K562 (cell line): ENCODE data around the gene MXD3. TPM values are rescaled to one million over a fixed set of nuclear protein-coding genes. Genes with fewer than 3 reads are reported as not detected.

Source experiments
- KDM5B ChIP-seq: fragments of 200-600 bp; sonication (generic); IDR thresholded peaks from 2 replicates; pipeline ENCODE4 v1.6.1; 2012; ENCODE audit warnings: low read depth, mild to moderate bottlenecking, moderate library complexity, low read length, control low read depth, inconsistent platforms; ENCODE audit not compliant: insufficient replicate concordance
- MYNN ChIP-seq, 2 experiments: sonication (generic); formaldehyde crosslinking in 1 of 2; IDR thresholded peaks; 2 replicates each; pipeline versions ENCODE4 v1.5.0 to v1.6.1; 2016 to 2020; ENCODE audit warnings: antibody characterized with exemption in 1 of 2, missing genetic modification reagents in 1 of 2
- NR3C1 ChIP-seq: sonication (generic); formaldehyde crosslinking; IDR thresholded peaks from 2 replicates; pipeline ENCODE4 v1.8.1; 2022; ENCODE audit warnings: missing genetic modification reagents
- RAD51 ChIP-seq: fragments of 450-650 bp; IDR thresholded peaks from 2 replicates; pipeline ENCODE4 v1.7.1; 2016; ENCODE audit warnings: low read depth, mild to moderate bottlenecking, borderline replicate concordance
- RBM25 ChIP-seq: fragments of 200-400 bp; formaldehyde crosslinking; IDR thresholded peaks from 2 replicates; pipeline ENCODE4 v1.6.1; 2018; ENCODE audit warnings: low read length, low read depth, moderate library complexity; ENCODE audit not compliant: severe bottlenecking
- RUNX1 ChIP-seq: sonication (generic); IDR thresholded peaks from 2 replicates; pipeline ENCODE4 v1.6.1; 2016; ENCODE audit warnings: antibody characterized with exemption, low read depth
- STAG1 ChIP-seq: sonication (generic); formaldehyde crosslinking; IDR thresholded peaks from 2 replicates; pipeline ENCODE4 v1.5.0; 2020; ENCODE audit warnings: missing genetic modification reagents, borderline replicate concordance
- ZNF57 ChIP-seq: fragments of 450-650 bp; formaldehyde crosslinking; IDR thresholded peaks from 2 replicates; pipeline ENCODE4 v1.4.0; 2020; ENCODE audit warnings: mild to moderate bottlenecking, moderate library complexity
- polyA plus RNA-seq, 8 experiments: library from polyadenylated mRNA; depleted of rRNA in 4 of 8; stranded (reverse) in 5 of 8; unstranded in 3 of 8; fragments of >200 nt; fragmentation: Nextera tagmentation in 2 of 8; fragmentation: Illumina TruSeq in 1 of 8; extraction: Ambion mirVana in 2 of 8; extraction: Trizol in 1 of 8; gene quantifications; 2 replicates each; pipeline versions ENCODE4 v1.2.1 to v1.2.3, GENCODE V29; 2011 to 2014; ENCODE audit warnings: inconsistent platforms in 1 of 8, missing spikeins in 1 of 8
- total RNA-seq, 7 experiments: library from RNA; depleted of rRNA in 6 of 7; stranded (reverse); fragments of >200 nt in 6 of 7; fragmentation: Illumina TruSeq in 2 of 7; extraction: Trizol in 2 of 7; gene quantifications; 2 replicates each; pipeline versions ENCODE4 v1.2.1 to v1.2.3, GENCODE V29; 2011 to 2021; ENCODE audit warnings: low replicate concordance in 1 of 7
- TF ChIP-seq, protein P1 (sequence below): sonication (generic); formaldehyde crosslinking; IDR thresholded peaks from 2 replicates; pipeline ENCODE4 v1.8.0; 2022; ENCODE audit warnings: mild to moderate bottlenecking, missing genetic modification reagents
- TF ChIP-seq, protein P2 (sequence below): fragments of 250-450 bp; sonication (Bioruptor Pico); IDR thresholded peaks from 2 replicates; pipeline ENCODE4 v1.8.0; 2021; ENCODE audit warnings: moderate library complexity, mild to moderate bottlenecking, inconsistent platforms
- TF ChIP-seq, protein P3 (sequence below), 2 experiments: fragments of 450-650 bp in 1 of 2; sonication (generic) in 1 of 2; formaldehyde crosslinking; conservative IDR thresholded peaks; 2 replicates each; pipeline versions ENCODE4 v1.4.0 to v1.8.1; 2020 to 2022; ENCODE audit warnings: mild to moderate bottlenecking in 1 of 2, missing genetic modification reagents in 1 of 2
- TF ChIP-seq, protein P4 (sequence below): sonication (generic); formaldehyde crosslinking; IDR thresholded peaks from 2 replicates; pipeline ENCODE4 v1.5.0; 2020; ENCODE audit warnings: missing genetic modification reagents
- TF ChIP-seq, protein P5 (sequence below): fragments of 250-450 bp; sonication (Bioruptor Pico); IDR thresholded peaks from 2 replicates; pipeline ENCODE4 v1.8.0; 2022; ENCODE audit warnings: moderate library complexity, mild to moderate bottlenecking, inconsistent platforms
- TF ChIP-seq, protein P6 (sequence below): fragments of 250-450 bp; sonication (Bioruptor Pico); IDR thresholded peaks from 2 replicates; pipeline ENCODE4 v1.5.0; 2021; ENCODE audit warnings: mild to moderate bottlenecking, borderline replicate concordance

Gene MXD3
- total and polyA plus RNA-seq, 9 of the 15 experiments (the other 6 are each of a cell fraction or from before 2014, with no cell fraction given): 0.28 to 24.8 (median 4.5) TPM

DNA sequence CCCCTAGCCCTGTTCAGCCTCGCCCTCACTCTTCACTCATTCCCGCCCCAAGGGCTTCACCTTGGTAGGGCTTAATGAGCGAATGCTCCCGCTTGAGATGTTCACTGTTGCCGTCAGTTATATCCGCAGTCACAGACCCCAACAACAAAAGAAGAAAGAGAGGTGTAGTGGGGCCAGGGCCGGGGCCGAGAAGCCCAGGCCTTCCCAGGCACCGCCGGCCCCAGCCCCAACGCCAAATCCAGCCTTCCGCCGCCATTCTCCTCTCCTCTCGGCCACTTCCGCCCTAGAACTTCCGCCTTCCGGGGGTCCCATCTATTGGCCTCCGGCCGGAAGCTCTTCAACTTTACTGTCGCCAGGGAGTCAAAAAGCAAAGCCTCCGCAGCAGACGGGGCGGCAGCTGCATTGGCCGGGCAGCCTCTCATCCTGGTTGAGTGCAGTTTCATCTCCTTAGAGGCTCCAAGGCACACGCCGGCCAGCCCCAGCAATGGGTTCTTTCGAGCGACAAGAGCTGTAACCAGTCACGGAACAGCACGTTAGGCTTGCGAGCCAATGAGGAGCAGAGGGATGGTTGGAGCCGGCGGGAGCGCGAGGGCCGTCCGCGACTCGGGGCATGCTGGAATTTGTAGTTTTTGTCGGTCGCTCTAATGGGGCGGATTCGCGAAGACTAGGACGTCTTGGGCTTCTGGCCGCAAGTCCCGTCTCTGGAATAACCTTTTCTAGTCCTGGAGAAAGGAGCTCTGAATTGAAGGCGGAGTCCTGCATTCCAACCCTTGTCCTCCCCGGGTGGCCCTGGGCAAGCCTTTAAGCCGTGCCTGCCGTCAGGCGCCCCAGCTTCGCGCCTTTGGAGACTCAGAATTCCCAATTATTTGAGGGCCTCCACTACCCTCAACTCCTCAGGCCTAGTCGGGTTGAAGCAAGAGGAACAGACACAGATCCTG is 40.0 kb upstream of the MXD3 start, which contains the start of gene LMAN2 (continued):
- TF ChIP-seq, protein P1, sequence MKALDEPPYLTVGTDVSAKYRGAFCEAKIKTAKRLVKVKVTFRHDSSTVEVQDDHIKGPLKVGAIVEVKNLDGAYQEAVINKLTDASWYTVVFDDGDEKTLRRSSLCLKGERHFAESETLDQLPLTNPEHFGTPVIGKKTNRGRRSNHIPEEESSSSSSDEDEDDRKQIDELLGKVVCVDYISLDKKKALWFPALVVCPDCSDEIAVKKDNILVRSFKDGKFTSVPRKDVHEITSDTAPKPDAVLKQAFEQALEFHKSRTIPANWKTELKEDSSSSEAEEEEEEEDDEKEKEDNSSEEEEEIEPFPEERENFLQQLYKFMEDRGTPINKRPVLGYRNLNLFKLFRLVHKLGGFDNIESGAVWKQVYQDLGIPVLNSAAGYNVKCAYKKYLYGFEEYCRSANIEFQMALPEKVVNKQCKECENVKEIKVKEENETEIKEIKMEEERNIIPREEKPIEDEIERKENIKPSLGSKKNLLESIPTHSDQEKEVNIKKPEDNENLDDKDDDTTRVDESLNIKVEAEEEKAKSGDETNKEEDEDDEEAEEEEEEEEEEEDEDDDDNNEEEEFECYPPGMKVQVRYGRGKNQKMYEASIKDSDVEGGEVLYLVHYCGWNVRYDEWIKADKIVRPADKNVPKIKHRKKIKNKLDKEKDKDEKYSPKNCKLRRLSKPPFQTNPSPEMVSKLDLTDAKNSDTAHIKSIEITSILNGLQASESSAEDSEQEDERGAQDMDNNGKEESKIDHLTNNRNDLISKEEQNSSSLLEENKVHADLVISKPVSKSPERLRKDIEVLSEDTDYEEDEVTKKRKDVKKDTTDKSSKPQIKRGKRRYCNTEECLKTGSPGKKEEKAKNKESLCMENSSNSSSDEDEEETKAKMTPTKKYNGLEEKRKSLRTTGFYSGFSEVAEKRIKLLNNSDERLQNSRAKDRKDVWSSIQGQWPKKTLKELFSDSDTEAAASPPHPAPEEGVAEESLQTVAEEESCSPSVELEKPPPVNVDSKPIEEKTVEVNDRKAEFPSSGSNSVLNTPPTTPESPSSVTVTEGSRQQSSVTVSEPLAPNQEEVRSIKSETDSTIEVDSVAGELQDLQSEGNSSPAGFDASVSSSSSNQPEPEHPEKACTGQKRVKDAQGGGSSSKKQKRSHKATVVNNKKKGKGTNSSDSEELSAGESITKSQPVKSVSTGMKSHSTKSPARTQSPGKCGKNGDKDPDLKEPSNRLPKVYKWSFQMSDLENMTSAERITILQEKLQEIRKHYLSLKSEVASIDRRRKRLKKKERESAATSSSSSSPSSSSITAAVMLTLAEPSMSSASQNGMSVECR (CRISPR knock-in tag): peak; percentile 92
- peak; percentile 97 for TF ChIP-seq RBM25
- TF ChIP-seq, protein P2, sequence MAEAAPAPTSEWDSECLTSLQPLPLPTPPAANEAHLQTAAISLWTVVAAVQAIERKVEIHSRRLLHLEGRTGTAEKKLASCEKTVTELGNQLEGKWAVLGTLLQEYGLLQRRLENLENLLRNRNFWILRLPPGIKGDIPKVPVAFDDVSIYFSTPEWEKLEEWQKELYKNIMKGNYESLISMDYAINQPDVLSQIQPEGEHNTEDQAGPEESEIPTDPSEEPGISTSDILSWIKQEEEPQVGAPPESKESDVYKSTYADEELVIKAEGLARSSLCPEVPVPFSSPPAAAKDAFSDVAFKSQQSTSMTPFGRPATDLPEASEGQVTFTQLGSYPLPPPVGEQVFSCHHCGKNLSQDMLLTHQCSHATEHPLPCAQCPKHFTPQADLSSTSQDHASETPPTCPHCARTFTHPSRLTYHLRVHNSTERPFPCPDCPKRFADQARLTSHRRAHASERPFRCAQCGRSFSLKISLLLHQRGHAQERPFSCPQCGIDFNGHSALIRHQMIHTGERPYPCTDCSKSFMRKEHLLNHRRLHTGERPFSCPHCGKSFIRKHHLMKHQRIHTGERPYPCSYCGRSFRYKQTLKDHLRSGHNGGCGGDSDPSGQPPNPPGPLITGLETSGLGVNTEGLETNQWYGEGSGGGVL: no peak
- TF ChIP-seq, protein P3, sequence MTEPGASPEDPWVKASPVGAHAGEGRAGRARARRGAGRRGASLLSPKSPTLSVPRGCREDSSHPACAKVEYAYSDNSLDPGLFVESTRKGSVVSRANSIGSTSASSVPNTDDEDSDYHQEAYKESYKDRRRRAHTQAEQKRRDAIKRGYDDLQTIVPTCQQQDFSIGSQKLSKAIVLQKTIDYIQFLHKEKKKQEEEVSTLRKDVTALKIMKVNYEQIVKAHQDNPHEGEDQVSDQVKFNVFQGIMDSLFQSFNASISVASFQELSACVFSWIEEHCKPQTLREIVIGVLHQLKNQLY (CRISPR knock-in tag; conservative IDR thresholded peaks at IDR 0.05): no peak
- no peak for TF ChIP-seq NR3C1
- TF ChIP-seq MYNN (IDR thresholded peaks at IDR 0.05): no peak
- TF ChIP-seq MYNN (CRISPR knock-in tag; IDR thresholded peaks at IDR 0.05): no peak
- no peak for TF ChIP-seq RUNX1
- TF ChIP-seq, protein P4, sequence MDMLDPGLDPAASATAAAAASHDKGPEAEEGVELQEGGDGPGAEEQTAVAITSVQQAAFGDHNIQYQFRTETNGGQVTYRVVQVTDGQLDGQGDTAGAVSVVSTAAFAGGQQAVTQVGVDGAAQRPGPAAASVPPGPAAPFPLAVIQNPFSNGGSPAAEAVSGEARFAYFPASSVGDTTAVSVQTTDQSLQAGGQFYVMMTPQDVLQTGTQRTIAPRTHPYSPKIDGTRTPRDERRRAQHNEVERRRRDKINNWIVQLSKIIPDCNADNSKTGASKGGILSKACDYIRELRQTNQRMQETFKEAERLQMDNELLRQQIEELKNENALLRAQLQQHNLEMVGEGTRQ (CRISPR knock-in tag): no peak
- TF ChIP-seq STAG1 (CRISPR knock-in tag): no peak
- TF ChIP-seq RAD51: no peak
- no peak for TF ChIP-seq ZNF57 (CRISPR knock-in tag)
- TF ChIP-seq, protein P5, sequence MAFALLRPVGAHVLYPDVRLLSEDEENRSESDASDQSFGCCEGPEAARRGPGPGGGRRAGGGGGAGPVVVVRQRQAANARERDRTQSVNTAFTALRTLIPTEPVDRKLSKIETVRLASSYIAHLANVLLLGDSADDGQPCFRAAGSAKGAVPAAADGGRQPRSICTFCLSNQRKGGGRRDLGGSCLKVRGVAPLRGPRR: no peak
- TF ChIP-seq, protein P6, sequence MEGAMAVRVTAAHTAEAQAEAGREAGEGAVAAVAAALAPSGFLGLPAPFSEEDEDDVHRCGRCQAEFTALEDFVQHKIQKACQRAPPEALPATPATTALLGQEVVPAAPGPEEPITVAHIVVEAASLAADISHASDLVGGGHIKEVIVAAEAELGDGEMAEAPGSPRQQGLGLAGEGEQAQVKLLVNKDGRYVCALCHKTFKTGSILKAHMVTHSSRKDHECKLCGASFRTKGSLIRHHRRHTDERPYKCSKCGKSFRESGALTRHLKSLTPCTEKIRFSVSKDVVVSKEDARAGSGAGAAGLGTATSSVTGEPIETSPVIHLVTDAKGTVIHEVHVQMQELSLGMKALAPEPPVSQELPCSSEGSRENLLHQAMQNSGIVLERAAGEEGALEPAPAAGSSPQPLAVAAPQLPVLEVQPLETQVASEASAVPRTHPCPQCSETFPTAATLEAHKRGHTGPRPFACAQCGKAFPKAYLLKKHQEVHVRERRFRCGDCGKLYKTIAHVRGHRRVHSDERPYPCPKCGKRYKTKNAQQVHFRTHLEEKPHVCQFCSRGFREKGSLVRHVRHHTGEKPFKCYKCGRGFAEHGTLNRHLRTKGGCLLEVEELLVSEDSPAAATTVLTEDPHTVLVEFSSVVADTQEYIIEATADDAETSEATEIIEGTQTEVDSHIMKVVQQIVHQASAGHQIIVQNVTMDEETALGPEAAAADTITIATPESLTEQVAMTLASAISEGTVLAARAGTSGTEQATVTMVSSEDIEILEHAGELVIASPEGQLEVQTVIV (CRISPR knock-in tag): no peak
- TF ChIP-seq KDM5B: peak; percentile 63
